ENCODE results near the gene DMD.

Gene DMD

DNA sequence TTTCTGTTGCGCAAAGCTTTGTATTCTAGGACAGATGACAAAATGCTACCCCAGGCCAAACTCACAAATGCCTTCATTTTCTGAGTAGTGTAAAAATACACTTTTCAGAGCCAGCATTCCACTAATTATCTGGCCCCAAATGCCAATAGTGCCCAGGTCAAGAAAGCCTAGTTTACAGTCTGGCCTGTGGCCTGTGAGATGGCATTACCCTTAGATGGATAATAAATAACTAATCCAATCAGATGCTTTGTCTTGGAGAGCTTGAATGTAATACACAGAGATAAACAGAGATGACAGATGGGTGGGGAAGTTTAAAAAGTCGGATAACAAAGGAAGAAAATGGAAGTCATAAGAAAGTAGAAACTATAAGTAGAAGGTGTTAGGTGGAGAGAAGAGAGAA lies 1874.9 kb downstream of the DMD start:
- no peak overlapping the region for H3K4me3 ChIP-seq (ENCODE audit: low read depth, low read length)
- no peak for DNase-seq (ENCODE audit: low read depth)
- TF ChIP-seq, protein P1, sequence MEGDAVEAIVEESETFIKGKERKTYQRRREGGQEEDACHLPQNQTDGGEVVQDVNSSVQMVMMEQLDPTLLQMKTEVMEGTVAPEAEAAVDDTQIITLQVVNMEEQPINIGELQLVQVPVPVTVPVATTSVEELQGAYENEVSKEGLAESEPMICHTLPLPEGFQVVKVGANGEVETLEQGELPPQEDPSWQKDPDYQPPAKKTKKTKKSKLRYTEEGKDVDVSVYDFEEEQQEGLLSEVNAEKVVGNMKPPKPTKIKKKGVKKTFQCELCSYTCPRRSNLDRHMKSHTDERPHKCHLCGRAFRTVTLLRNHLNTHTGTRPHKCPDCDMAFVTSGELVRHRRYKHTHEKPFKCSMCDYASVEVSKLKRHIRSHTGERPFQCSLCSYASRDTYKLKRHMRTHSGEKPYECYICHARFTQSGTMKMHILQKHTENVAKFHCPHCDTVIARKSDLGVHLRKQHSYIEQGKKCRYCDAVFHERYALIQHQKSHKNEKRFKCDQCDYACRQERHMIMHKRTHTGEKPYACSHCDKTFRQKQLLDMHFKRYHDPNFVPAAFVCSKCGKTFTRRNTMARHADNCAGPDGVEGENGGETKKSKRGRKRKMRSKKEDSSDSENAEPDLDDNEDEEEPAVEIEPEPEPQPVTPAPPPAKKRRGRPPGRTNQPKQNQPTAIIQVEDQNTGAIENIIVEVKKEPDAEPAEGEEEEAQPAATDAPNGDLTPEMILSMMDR (IDR thresholded peaks at IDR 0.05; ENCODE audit: insufficient read depth, low read depth, low read length, missing control alignments): no peak

DNA sequence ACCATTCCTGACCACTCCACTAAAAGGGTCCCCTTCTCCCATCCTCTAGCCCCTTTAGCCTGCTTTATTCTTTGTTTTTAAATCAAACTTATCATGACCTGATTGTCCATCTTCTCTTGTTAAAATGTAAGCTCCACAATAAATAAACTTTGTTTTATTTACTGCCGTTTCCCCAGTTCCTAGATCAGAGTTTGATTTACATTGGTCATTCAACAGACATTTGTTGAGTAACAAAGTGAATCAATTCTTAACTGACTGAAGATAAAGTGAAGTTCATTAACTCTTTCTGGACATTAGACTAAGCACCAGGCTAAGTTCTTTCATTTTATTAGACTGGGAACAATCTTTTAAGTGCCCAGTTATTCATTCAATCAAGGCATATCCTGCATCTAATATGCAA lies 1876.4 kb downstream of the DMD start:
- no peak overlapping the region for H3K4me3 ChIP-seq (ENCODE audit: low read depth, low read length)
- no peak for DNase-seq (ENCODE audit: low read depth)
- TF ChIP-seq, protein P1 (IDR thresholded peaks at IDR 0.05; ENCODE audit: insufficient read depth, low read depth, low read length, missing control alignments): no peak

DNA sequence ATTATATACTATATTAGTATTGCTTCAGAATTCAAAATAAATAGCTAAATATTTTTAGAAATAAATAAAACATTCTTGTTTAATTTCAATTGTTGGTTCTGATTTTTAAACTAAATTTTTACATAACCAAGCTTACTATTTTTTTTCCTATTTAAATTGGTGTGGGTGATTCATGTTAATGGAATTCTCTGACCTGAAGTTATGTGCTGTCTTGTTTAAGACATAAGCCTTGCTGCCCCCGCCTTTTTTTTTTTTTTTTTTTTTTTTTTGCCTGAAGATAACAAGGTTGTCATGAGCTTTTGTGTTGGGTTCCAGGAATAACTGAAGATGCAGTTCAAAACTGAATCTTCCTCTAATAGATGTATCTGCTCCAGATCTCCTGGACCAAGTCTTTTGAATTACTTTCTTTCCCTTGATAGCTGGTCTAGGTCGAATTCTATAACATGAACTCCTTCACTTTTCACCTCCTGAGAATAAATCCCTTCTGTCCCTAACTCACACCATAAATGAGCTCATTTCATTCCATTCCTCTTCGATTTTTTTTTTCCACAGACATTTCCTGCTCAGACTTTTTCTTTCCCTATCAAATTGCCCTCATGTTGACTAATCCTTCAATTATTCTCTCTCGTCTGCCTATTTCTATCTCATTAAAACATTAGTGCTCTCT lies 1878.1 kb downstream of the DMD start:
- no peak overlapping the region for H3K4me3 ChIP-seq (ENCODE audit: low read depth, low read length)
- TF ChIP-seq, protein P1 (IDR thresholded peaks at IDR 0.05; ENCODE audit: insufficient read depth, low read depth, low read length, missing control alignments): no peak
- no peak for DNase-seq (ENCODE audit: low read depth)

DNA sequence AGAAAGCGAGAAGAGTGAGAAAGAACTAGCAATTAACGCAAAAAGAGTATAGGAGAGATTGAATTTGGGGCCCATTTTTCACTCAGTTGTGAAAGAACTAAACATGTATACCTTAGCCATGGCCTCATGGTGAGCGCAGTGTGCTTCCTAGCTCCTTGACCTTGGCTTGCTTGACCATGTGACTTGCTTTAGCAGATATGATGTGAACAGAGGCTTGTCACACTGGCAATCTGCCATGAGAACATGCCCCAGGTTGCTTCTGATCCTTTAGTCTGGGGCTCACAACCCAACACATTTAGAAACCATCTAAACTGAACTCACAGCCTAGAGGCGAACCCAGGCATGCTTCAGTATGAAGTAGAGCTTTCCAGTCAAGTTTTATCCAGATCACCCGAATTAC lies 1879.4 kb downstream of the DMD start:
- no peak for DNase-seq (ENCODE audit: low read depth)

DNA sequence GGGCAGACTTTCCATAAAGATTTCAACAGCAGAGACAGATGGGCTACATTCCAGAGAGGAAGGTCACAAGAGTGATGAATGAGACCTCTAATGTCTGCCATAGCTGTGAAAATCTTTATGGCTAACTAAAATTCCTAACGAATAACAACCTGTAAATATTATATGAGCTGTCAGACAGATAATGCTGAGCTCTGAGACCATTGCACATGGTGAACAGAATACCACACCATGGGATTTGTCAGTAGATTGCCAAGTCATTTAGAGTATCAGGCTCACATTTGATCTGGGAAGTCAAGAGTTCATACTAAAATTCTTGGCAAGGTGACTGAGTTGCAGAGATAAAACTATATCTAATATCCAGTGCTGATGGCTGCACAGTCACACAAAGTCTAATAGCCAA lies 1880.3 kb downstream of the DMD start:
- H3K4me3 ChIP-seq (ENCODE audit: low read depth, low read length): no peak overlapping the region
- no peak for DNase-seq (ENCODE audit: low read depth)
- TF ChIP-seq, protein P1 (IDR thresholded peaks at IDR 0.05; ENCODE audit: insufficient read depth, low read depth, low read length, missing control alignments): no peak

More for the DNA sequence above, 1879.4 kb downstream of the DMD start:
- TF ChIP-seq, protein P1 (IDR thresholded peaks at IDR 0.05; ENCODE audit: insufficient read depth, low read depth, low read length, missing control alignments): no peak
- no peak overlapping the region for H3K4me3 ChIP-seq (ENCODE audit: low read depth, low read length)

DNA sequence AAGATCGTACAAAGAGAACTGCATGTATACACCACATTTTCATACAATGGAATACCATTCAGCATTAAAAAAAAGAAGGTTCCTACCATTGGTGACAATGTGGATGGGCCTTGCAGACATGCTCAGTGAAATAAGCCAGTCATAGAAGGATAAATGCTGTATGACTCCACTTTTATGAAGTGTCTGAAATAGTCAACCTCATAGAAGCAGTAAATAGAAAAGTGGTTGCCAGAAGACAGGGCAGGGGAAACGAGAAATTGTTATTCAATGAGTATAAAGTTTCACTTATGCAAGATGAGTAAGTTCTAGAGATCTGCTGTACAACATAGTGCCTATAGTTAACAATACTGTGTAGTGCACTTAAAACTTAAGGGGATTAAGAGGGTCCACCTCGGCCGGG lies 1882.1 kb downstream of the DMD start:
- TF ChIP-seq, protein P1 (IDR thresholded peaks at IDR 0.05; ENCODE audit: insufficient read depth, low read depth, low read length, missing control alignments): no peak
- peak; percentile 0 for DNase-seq (ENCODE audit: low read depth)
- H3K4me3 ChIP-seq (ENCODE audit: low read depth, low read length): no peak overlapping the region

DNA sequence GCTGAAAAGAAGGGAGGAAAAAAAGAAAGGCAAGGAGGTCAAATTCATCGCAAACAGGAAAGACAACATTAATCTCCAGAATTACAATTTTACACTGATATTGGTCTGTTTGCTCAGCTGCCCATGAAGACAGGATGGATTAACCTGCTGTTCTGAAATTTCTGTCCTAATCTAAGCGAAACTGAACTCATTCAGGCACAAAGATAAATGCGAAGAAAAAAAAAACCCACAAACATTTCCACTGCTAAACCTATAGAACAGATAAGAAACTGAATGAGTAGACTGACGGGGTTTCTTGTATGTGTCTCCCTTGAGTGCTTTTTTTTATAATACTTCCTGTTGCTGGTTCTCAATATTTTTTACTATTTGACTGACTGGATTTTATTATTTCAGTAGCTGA lies 1887.7 kb downstream of the DMD start:
- TF ChIP-seq, protein P1 (IDR thresholded peaks at IDR 0.05; ENCODE audit: insufficient read depth, low read depth, low read length, missing control alignments): no peak
- H3K4me3 ChIP-seq (ENCODE audit: low read depth, low read length): no peak overlapping the region
- DNase-seq (ENCODE audit: low read depth): peak; percentile 39
